ENCODE results near the gene BDH1.
"Not testable (repeated sequence)": the region's sequence is repeated elsewhere in the genome, so short reads cannot be mapped to it uniquely, and the experiment has no call there.

BDH1 gene, protein sequence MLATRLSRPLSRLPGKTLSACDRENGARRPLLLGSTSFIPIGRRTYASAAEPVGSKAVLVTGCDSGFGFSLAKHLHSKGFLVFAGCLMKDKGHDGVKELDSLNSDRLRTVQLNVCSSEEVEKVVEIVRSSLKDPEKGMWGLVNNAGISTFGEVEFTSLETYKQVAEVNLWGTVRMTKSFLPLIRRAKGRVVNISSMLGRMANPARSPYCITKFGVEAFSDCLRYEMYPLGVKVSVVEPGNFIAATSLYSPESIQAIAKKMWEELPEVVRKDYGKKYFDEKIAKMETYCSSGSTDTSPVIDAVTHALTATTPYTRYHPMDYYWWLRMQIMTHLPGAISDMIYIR

DNA sequence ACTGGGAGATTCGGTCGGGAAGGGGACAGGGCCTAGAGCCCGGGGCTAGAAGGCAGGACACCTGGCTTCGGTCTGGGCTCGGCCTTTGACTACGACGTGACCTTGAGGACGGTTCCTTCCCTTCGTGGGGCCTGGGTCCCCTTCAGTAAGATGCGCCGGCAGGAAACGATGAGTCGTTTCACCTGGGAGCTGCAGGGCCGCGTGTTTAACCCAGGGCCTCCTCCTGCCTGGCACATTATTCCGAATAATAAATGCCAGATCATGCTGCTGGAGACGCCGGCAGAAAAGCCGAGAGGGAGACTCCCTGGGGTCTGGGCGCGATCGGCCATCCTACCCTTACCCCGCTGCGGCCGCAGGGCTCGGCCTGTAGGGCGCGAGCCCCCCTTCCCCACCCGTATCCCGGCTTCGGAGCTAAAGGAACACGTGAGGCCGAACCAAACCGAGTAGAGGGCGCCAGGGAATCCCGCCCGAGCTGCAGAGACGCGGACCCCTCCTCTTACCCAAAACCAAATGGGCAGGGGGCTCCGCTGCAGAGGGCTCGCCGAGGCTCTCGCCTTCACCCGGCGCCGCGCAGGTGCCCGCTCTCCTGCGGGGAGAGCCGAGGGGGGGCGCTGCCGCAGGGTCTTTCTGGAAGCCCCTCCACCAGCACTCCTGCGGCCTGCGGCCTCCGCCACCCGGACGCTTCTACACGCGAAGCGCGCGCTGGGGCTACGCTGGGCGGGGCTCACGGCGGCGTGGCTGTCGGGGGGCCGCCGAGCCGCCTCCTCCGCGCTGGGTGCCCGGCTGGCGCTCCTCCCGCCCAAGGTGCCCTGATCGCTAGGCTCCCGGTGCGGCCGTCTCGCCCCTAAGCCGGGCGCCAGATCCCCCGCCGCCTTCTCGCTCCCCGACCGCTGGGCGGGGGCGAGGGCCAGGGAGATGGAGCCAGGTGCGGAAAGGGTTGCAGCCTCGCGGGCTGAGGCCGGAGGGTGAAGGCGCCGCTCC, at the start of gene BDH1:
BDH1 (minus strand) TSS at position 688 of the 981 bp plus-strand sequence. CDS start 9,525 bp downstream, outside the sequence.
- peaks cover 34% of the 10 kb centered on the region for H3K79me2 ChIP-seq (ENCODE audit: low read length)
- peak within 1 kb of the TSS; percentile 75 for H3K27ac ChIP-seq (ENCODE audit: low read length)
- peak within 1 kb of the TSS; percentile 54 for H2AFZ ChIP-seq (ENCODE audit: low read depth, low read length)

DNA sequence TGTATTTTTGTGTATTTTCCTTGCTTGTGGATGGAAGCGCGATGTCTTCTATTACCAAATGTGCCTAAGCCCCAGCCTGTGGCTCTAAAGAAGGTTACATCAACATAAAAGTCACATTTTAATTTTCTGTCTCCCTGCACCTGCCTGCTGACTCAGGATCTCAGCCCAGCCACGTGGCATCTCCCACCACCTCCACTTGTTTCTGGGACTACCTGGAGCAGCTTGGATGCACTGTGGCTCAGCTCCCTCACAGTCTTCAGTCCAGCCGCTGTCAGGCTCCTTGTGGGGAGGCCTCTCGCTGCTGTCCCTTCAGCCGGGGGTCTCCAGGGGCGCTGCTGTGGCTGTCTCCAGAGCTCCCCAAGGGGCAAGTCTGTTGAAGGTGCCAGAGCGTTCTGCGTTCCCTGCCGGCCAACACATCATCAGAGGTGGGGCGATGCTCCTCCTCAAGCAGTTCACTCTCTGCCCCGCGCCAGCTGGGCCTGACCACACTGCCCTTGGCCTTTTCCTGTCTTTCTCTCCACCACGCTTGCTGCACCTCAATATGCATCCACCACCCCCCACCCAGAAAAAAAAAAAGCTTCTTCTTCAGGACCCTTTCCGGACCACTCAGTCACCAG, 47.7 kb upstream of the BDH1 start:
- no peaks in the 10 kb centered on the region for H3K9me3 ChIP-seq (ENCODE audit: insufficient read depth, low read length)
- H3K9ac ChIP-seq (ENCODE audit: low read length) = no peak overlapping the region
- H3K4me3 ChIP-seq (ENCODE audit: low read length) = no peak overlapping the region
- H4K20me1 ChIP-seq (ENCODE audit: insufficient read depth, low read length) = no peaks in the 10 kb centered on the region
- H2AFZ ChIP-seq (ENCODE audit: low read depth, low read length) = no peak overlapping the region
- no peaks in the 10 kb centered on the region for H3K27me3 ChIP-seq (ENCODE audit: low read depth, low read length)
- peaks cover 38% of the 10 kb centered on the region for H3K36me3 ChIP-seq (replicated peaks; ENCODE audit: low read depth, low read length)
- no peak overlapping the region for H3K27ac ChIP-seq (ENCODE audit: low read length)
- H3K79me2 ChIP-seq (ENCODE audit: low read length) = no peaks in the 10 kb centered on the region
- no peak overlapping the region for H3K4me2 ChIP-seq (ENCODE audit: low read length)
- no peak for TF ChIP-seq EZH2phosphoT487 (IDR thresholded peaks at IDR 0.05; ENCODE audit: low read depth)
- TF ChIP-seq, protein P1, sequence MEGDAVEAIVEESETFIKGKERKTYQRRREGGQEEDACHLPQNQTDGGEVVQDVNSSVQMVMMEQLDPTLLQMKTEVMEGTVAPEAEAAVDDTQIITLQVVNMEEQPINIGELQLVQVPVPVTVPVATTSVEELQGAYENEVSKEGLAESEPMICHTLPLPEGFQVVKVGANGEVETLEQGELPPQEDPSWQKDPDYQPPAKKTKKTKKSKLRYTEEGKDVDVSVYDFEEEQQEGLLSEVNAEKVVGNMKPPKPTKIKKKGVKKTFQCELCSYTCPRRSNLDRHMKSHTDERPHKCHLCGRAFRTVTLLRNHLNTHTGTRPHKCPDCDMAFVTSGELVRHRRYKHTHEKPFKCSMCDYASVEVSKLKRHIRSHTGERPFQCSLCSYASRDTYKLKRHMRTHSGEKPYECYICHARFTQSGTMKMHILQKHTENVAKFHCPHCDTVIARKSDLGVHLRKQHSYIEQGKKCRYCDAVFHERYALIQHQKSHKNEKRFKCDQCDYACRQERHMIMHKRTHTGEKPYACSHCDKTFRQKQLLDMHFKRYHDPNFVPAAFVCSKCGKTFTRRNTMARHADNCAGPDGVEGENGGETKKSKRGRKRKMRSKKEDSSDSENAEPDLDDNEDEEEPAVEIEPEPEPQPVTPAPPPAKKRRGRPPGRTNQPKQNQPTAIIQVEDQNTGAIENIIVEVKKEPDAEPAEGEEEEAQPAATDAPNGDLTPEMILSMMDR (IDR thresholded peaks at IDR 0.05; ENCODE audit: low read depth, low read length) = no peak
- H3K4me1 ChIP-seq (ENCODE audit: low read length) = no peaks in the 10 kb centered on the region

More for the DNA sequence above, at the start of gene BDH1:
- peak within 1 kb of the TSS; percentile 96 for H3K4me3 ChIP-seq (ENCODE audit: low read length)
- no peaks in the 10 kb centered on the region for H3K9me3 ChIP-seq (ENCODE audit: insufficient read depth, low read length)
- H3K4me1 ChIP-seq (ENCODE audit: low read length) = peaks cover 8% of the 10 kb centered on the region
- no peaks in the 10 kb centered on the region; the same call in 1 of the 2 replicates for H4K20me1 ChIP-seq (ENCODE audit: insufficient read depth, low read length)
- peaks cover 10% of the 10 kb centered on the region for H3K36me3 ChIP-seq (replicated peaks; ENCODE audit: low read depth, low read length)
- H3K4me2 ChIP-seq (ENCODE audit: low read length) = peak within 1 kb of the TSS; percentile 82
- TF ChIP-seq, protein P1 (IDR thresholded peaks at IDR 0.05; ENCODE audit: low read depth, low read length) = peak; percentile 23; the same call in 1 of the 2 replicates
- TF ChIP-seq EZH2phosphoT487 (IDR thresholded peaks at IDR 0.05; ENCODE audit: low read depth) = no peak
- H3K9ac ChIP-seq (ENCODE audit: low read length) = peak within 1 kb of the TSS; percentile 85
- H3K27me3 ChIP-seq (ENCODE audit: low read depth, low read length) = peaks cover 6% of the 10 kb centered on the region; the same call in 1 of the 2 replicates

DNA sequence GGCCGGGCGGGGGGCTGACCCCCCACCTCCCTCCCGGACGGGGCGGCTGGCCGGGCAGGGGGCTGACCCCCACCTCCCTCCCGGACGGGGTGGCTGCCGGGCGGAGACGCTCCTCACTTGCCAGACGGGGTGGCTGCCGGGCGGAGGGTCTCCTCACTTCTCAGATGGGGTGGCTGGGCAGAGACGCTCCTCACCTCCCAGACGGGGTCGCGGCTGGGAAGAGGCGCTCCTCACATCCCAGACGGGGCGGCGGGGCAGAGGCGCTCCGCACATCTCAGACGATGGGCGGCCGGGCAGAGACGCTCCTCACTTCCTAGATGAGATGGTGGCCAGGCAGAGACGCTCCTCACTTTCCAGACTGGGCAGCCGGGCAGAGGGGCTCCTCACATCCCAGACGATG, 46.6 kb upstream of the BDH1 start:
- not testable (repeated sequence) for H3K4me3 ChIP-seq (ENCODE audit: low read length); H3K9ac ChIP-seq (ENCODE audit: low read length); H3K79me2 ChIP-seq (ENCODE audit: low read length); H3K27ac ChIP-seq (ENCODE audit: low read length); H4K20me1 ChIP-seq (ENCODE audit: insufficient read depth, low read length); H3K9me3 ChIP-seq (ENCODE audit: insufficient read depth, low read length); H3K4me2 ChIP-seq (ENCODE audit: low read length); H3K4me1 ChIP-seq (ENCODE audit: low read length); H2AFZ ChIP-seq (ENCODE audit: low read depth, low read length); H3K27me3 ChIP-seq (ENCODE audit: low read depth, low read length)
- H3K36me3 ChIP-seq (replicated peaks; ENCODE audit: low read depth, low read length) = peaks cover 27% of the 10 kb centered on the region

DNA sequence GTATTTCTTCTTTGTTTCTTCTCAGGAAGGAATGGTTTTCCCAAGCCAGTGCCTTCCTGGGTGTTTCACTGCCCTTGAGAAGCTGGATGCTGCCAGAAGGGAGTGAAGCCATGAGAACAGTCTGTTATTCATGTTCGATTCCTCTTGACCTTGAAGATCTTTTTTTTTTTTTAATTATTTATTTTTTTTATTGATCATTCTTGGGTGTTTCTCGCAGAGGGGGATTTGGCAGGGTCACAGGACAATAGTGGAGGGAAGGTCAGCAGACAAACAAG, 45.7 kb upstream of the BDH1 start:
- H3K4me3 ChIP-seq (ENCODE audit: low read length); H3K9ac ChIP-seq (ENCODE audit: low read length); H3K79me2 ChIP-seq (ENCODE audit: low read length); H3K9me3 ChIP-seq (ENCODE audit: insufficient read depth, low read length); H3K27ac ChIP-seq (ENCODE audit: low read length); H4K20me1 ChIP-seq (ENCODE audit: insufficient read depth, low read length); H2AFZ ChIP-seq (ENCODE audit: low read depth, low read length); H3K4me1 ChIP-seq (ENCODE audit: low read length); H3K27me3 ChIP-seq (ENCODE audit: low read depth, low read length); H3K4me2 ChIP-seq (ENCODE audit: low read length): not testable (repeated sequence)
- peaks cover 19% of the 10 kb centered on the region for H3K36me3 ChIP-seq (replicated peaks; ENCODE audit: low read depth, low read length)

All from OCI-LY3 (cell line).